H1 (cell line): Measurements from ENCODE around the gene PTX3. TPM values are rescaled to one million over a fixed set of nuclear protein-coding genes. Genes with fewer than 3 reads are reported as not detected.

ENCODE experiments used
- CTCF ChIA-PET: fragments of 300-600 bp; sonication (Branson Sonifier 250); formaldehyde crosslinking; loops from one replicate; lab custom pipeline; 2021; ENCODE audit not compliant: partially characterized antibody; lab: Charles Lee
- POLR2A ChIA-PET: fragments of 300-600 bp; sonication (Branson Sonifier 250); formaldehyde crosslinking; loops from one replicate; lab custom pipeline; 2021; ENCODE audit warnings: inconsistent platforms; ENCODE audit not compliant: partially characterized antibody; lab: Charles Lee
- DNase-seq, 2 experiments: peaks; one replicate each; pipeline versions ENCODE4 v3.0.0 to v3.0.0-alpha.2; 2010 to 2022; ENCODE audit warnings: low spot score in 2 of 2, low read depth in 1 of 2, mixed read lengths in 1 of 2
- FAIRE-seq: peaks from 2 replicates; lab custom pipeline; 2011; peaks lifted over from hg19 to GRCh38; lab: Jason Lieb, UNC
- H2AFZ ChIP-seq: 2 replicates; pipeline ENCODE4 v1.8.1; 2012; ENCODE audit warnings: low read length, inconsistent platforms
- H2AK5ac ChIP-seq: 2 replicates; pipeline ENCODE4 v1.6.1; 2013; ENCODE audit warnings: low read depth, low read length
- H2BK120ac ChIP-seq: replicated peaks from 2 replicates; pipeline ENCODE3; 2013; ENCODE audit warnings: low read depth, low read length, inconsistent platforms
- H2BK12ac ChIP-seq: 2 replicates; pipeline ENCODE4 v1.6.1; 2013; ENCODE audit warnings: low read depth, low read length
- H2BK15ac ChIP-seq: 2 replicates; pipeline ENCODE4 v1.6.1; 2013; ENCODE audit warnings: low read length
- H2BK20ac ChIP-seq: 2 replicates; pipeline ENCODE4 v1.6.1; 2013; ENCODE audit warnings: low read length
- H2BK5ac ChIP-seq: 2 replicates; pipeline ENCODE4 v1.6.1; 2013; ENCODE audit warnings: low read depth, low read length
- H3K14ac ChIP-seq: 2 replicates; pipeline ENCODE4 v1.6.1; 2013; ENCODE audit warnings: inconsistent platforms; ENCODE audit not compliant: insufficient read length
- H3K18ac ChIP-seq: 2 replicates; pipeline ENCODE4 v1.6.1; 2013; ENCODE audit warnings: low read length; ENCODE audit errors: extremely low read depth
- H3K23ac ChIP-seq: 2 replicates; pipeline ENCODE4 v1.6.1; 2013; ENCODE audit warnings: inconsistent platforms; ENCODE audit not compliant: insufficient read length
- H3K23me2 ChIP-seq: 2 replicates; pipeline ENCODE4 v1.6.1; 2013; ENCODE audit warnings: low read depth, low read length
- H3K27ac ChIP-seq: 2 replicates; pipeline ENCODE4 v1.6.1; 2011; ENCODE audit warnings: low read depth, low read length, inconsistent platforms
- H3K27me3 ChIP-seq, 4 experiments: replicated peaks in 1 of 4; 1 replicate in 1 of 4; 2 replicates in 3 of 4; pipeline versions ENCODE4 v1.6.1 to v1.8.1; 2011 to 2013; ENCODE audit warnings: low read length in 3 of 4, mild to moderate bottlenecking in 3 of 4, inconsistent platforms in 2 of 4, mixed read lengths in 2 of 4, moderate library complexity in 1 of 4; ENCODE audit not compliant: control insufficient read depth in 3 of 4, insufficient read depth in 3 of 4; ENCODE audit errors: extremely low read depth in 1 of 4
- H3K36me3 ChIP-seq, 4 experiments: 2 replicates each; pipeline versions ENCODE4 v1.6.1 to v1.8.1; 2011 to 2013; ENCODE audit warnings: mild to moderate bottlenecking in 4 of 4, low read length in 3 of 4, moderate library complexity in 2 of 4, control low read depth in 1 of 4, inconsistent platforms in 1 of 4; ENCODE audit not compliant: insufficient read depth in 4 of 4, control insufficient read depth in 2 of 4
- H3K4ac ChIP-seq: replicated peaks from 2 replicates; pipeline ENCODE3; 2013; ENCODE audit warnings: low read length, low read depth, mixed read lengths, inconsistent platforms; ENCODE audit not compliant: insufficient read length
- H3K4me1 ChIP-seq, 4 experiments: replicated peaks in 1 of 4; 1 replicate in 1 of 4; 2 replicates in 3 of 4; pipeline versions ENCODE4 v1.6.1 to v1.8.1; 2011 to 2013; ENCODE audit warnings: low read length in 3 of 4, inconsistent platforms in 2 of 4, mixed read lengths in 1 of 4; ENCODE audit not compliant: insufficient read depth in 4 of 4, control insufficient read depth in 3 of 4
- H3K4me2 ChIP-seq, 2 experiments: 2 replicates each; pipeline versions ENCODE4 v1.6.1 to v1.8.1; 2011 to 2013; ENCODE audit warnings: low read depth in 2 of 2, low read length in 2 of 2, control low read depth in 1 of 2, inconsistent platforms in 1 of 2, mild to moderate bottlenecking in 1 of 2; ENCODE audit not compliant: insufficient read depth in 1 of 2
- H3K4me3 ChIP-seq, 4 experiments: fragments of 200-600, 300-600 bp in 1 of 4; sonication (generic), shearing (Covaris generic), sonication (Bioruptor Twin) in 1 of 4; 2 replicates each; pipeline versions ENCODE4 v1.5.1 to v1.8.1; 2011 to 2016; ENCODE audit warnings: low read length in 4 of 4, low read depth in 3 of 4, control low read depth in 2 of 4, inconsistent platforms in 2 of 4, mild to moderate bottlenecking in 2 of 4, mixed read lengths in 1 of 4, moderate library complexity in 1 of 4; ENCODE audit not compliant: insufficient read depth in 2 of 4; ENCODE audit errors: extremely low read depth in 1 of 4
- H3K56ac ChIP-seq: replicated peaks from 2 replicates; pipeline ENCODE3; 2013; ENCODE audit warnings: low read depth, mild to moderate bottlenecking, mixed read lengths, low read length, inconsistent platforms; ENCODE audit not compliant: insufficient read length
- H3K79me1 ChIP-seq: 2 replicates; pipeline ENCODE4 v1.6.1; 2013; ENCODE audit warnings: low read depth, low read length, control low read depth
- H3K79me2 ChIP-seq, 2 experiments: 2 replicates each; pipeline versions ENCODE4 v1.6.1 to v1.8.1; 2012 to 2013; ENCODE audit warnings: low read length in 2 of 2, mild to moderate bottlenecking in 2 of 2, inconsistent platforms in 1 of 2; ENCODE audit not compliant: insufficient read depth in 2 of 2, control insufficient read depth in 1 of 2
- H3K9ac ChIP-seq, 4 experiments: replicated peaks in 1 of 4; 1 replicate in 1 of 4; 2 replicates in 3 of 4; pipeline versions ENCODE4 v1.6.1 to v1.8.1; 2011 to 2013; ENCODE audit warnings: low read depth in 3 of 4, low read length in 3 of 4, control low read depth in 2 of 4, mild to moderate bottlenecking in 2 of 4, moderate library complexity in 2 of 4, inconsistent platforms in 1 of 4; ENCODE audit errors: extremely low read depth in 1 of 4
- H3K9me3 ChIP-seq, 2 experiments: 2 replicates each; pipeline versions ENCODE4 v1.6.1 to v1.8.1; 2012 to 2013; ENCODE audit warnings: mild to moderate bottlenecking in 2 of 2, moderate library complexity in 2 of 2, control low read depth in 1 of 2, inconsistent platforms in 1 of 2, low read depth in 1 of 2, low read length in 1 of 2, mixed read lengths in 1 of 2; ENCODE audit not compliant: insufficient read depth in 2 of 2
- H4K20me1 ChIP-seq, 2 experiments: replicated peaks in 1 of 2; 2 replicates each; pipeline versions ENCODE3 to v1.8.1; 2011 to 2013; ENCODE audit warnings: inconsistent platforms in 2 of 2, low read length in 2 of 2, mild to moderate bottlenecking in 1 of 2; ENCODE audit not compliant: insufficient read depth in 2 of 2, control insufficient read depth in 1 of 2
- H4K5ac ChIP-seq: 2 replicates; pipeline ENCODE4 v1.6.1; 2013; ENCODE audit warnings: low read length, low read depth, mixed read lengths, inconsistent platforms; ENCODE audit not compliant: insufficient read length
- H4K8ac ChIP-seq: 2 replicates; pipeline ENCODE4 v1.8.0; 2013; ENCODE audit warnings: mild to moderate bottlenecking, moderate library complexity, low read length, inconsistent platforms; ENCODE audit not compliant: insufficient read depth; ENCODE audit errors: extremely low read depth
- H4K91ac ChIP-seq: replicated peaks from 2 replicates; pipeline ENCODE3; 2013; ENCODE audit warnings: low read length, mixed read lengths, inconsistent platforms; ENCODE audit not compliant: insufficient read length
- BCL11A ChIP-seq, 2 experiments: IDR thresholded peaks; one replicate each; pipeline ENCODE4 v1.6.1; 2011; ENCODE audit warnings: low read depth in 2 of 2, low read length in 2 of 2, mild to moderate bottlenecking in 2 of 2
- HDAC6 ChIP-seq: IDR thresholded peaks from one replicate; pipeline ENCODE4 v1.7.1; 2012; ENCODE audit warnings: low read depth, mild to moderate bottlenecking, inconsistent platforms, low read length, moderate library complexity
- KDM5A ChIP-seq: fragments of 200-600 bp; IDR thresholded peaks from 2 replicates; pipeline ENCODE4 v1.7.1; 2012; ENCODE audit warnings: mild to moderate bottlenecking, low read length, inconsistent platforms, mixed read lengths
- MAFK ChIP-seq: IDR thresholded peaks from 2 replicates; pipeline ENCODE4 v1.6.1; 2012; ENCODE audit warnings: low read depth, mild to moderate bottlenecking, improper control_type of control experiment, low read length
- NANOG ChIP-seq: IDR thresholded peaks from 2 replicates; pipeline ENCODE4 v1.6.1; 2011; ENCODE audit warnings: low read length, low read depth, mild to moderate bottlenecking, inconsistent platforms; ENCODE audit not compliant: insufficient read depth, poor library complexity, severe bottlenecking
- RBBP5 ChIP-seq: IDR thresholded peaks from 2 replicates; pipeline ENCODE4 v1.7.1; 2012; ENCODE audit warnings: low read depth, mild to moderate bottlenecking, inconsistent platforms, low read length, moderate library complexity, borderline replicate concordance
- TEAD4 ChIP-seq: IDR thresholded peaks from 2 replicates; pipeline ENCODE4 v1.6.1; 2012; ENCODE audit warnings: low read depth, low read length, inconsistent platforms, mixed read lengths
- WGBS, 2 experiments: shearing (Covaris generic) in 1 of 2; methylation state at CpG; one replicate each; pipeline versions ENCODE4 v1.1.6 to v1.1.7; 2013 to 2015; ENCODE audit warnings: low lambda C conversion rate in 2 of 2, mixed read lengths in 2 of 2, inconsistent platforms in 1 of 2, low coverage in 1 of 2, missing lambda C conversion rate in 1 of 2; ENCODE audit not compliant: insufficient replicate concordance in 2 of 2, insufficient coverage in 1 of 2, insufficient read length in 1 of 2; ENCODE audit errors: extremely low coverage in 1 of 2, missing lambda C conversion rate in 1 of 2; 5-methylcytosine and 5-hydroxymethylcytosine counted together
- polyA plus RNA-seq, 7 experiments: library from polyadenylated mRNA; depleted of rRNA in 3 of 7; stranded (reverse) in 5 of 7; unstranded in 2 of 7; fragments of >200 nt in 5 of 7; fragments of 200-250 nt in 2 of 7; gene quantifications; 1 replicate in 5 of 7; 2 replicates in 1 of 7; 4 replicates in 1 of 7; pipeline versions ENCODE4 v1.2.1 to v1.2.3, GENCODE V29; 2011 to 2013; ENCODE audit warnings: missing spikeins in 2 of 7, mixed read lengths in 2 of 7
- total RNA-seq: library from RNA; stranded (reverse); fragmentation: NEBNext Ultra II Directional; extraction: Animal tissue kit (Norgen Biotek cat#: 25700); gene quantifications from 2 replicates; pipeline ENCODE4 v1.2.1, GENCODE V29; 2021

The PTX3 gene
- total and polyA plus RNA-seq, 2 of the 8 experiments (the other 6 are each of a cell fraction or from before 2014, with no cell fraction given): 1.2 to 1.7 TPM

DNA sequence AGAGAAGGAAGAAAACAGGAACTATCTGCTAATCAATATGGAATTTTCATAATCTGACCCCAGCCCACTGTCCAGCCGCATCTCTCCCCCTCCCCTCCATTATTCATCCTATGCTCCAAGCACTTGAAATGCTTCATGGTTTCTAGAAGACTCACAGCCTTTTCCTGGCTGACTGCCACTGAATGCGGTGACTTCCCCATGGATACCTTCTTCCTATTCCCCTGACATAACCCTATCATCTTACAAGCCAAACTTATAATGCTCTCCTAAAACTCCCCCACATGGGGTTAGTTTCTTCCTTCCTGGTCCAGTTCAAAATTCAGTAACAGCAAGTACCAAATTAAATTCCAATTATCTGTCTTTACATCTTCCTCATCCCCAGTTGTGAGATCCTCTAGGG is 31.2 kb upstream of the PTX3 start:
- no peak overlapping the region for H4K5ac ChIP-seq
- H3K79me2 ChIP-seq: no peaks in the 10 kb centered on the region
- ChIA-PET CTCF (interaction anchor here (0.8 to 1.1 kb wide), 2 partner anchors 10 to 87 kb away, joined by 3 read pairs; no protein-coding TSS in a partner anchor), POLR2A (no interaction called here)
- no peak overlapping the region for H2BK15ac ChIP-seq
- H3K4me2 ChIP-seq: no peak overlapping the region
- H2BK20ac ChIP-seq: no peak overlapping the region
- no peaks in the 10 kb centered on the region for H3K23me2 ChIP-seq
- DNase-seq: no peak
- H2BK120ac ChIP-seq: no peak overlapping the region
- WGBS, 2 experiments: 91% methylated on average over 2 of the region's 2 CpGs; no CpG with 5 or more reads in 1 of the 2 experiments
- no peak overlapping the region for H3K56ac ChIP-seq
- no peak overlapping the region for H2BK12ac ChIP-seq
- no peak overlapping the region for H4K8ac ChIP-seq
- peak overlapping the region; percentile 16; the same call in 1 of the 2 replicates for H3K18ac ChIP-seq
- H3K4me1 ChIP-seq: peaks cover 0 to 10% (median 0%) of the 10 kb centered on the region in 4 experiments; a peak in 2 of 7 replicates
- H3K36me3 ChIP-seq: no peaks in the 10 kb centered on the region
- no peak overlapping the region for H3K4me3 ChIP-seq
- H2BK5ac ChIP-seq: no peak overlapping the region
- TF ChIP-seq HDAC6: no peak
- no peak for TF ChIP-seq MAFK
- no peak for TF ChIP-seq RBBP5
- TF ChIP-seq TEAD4: no peak
- TF ChIP-seq KDM5A: no peak
- TF ChIP-seq NANOG: no peak
- TF ChIP-seq BCL11A (IDR thresholded peaks at IDR 0.05; ENCODE audit: low read depth in 2 of 2, low read length in 2 of 2): no peak
- no peaks in the 10 kb centered on the region for H4K20me1 ChIP-seq
- H3K9ac ChIP-seq: no peak overlapping the region
- no peaks in the 10 kb centered on the region for H3K27me3 ChIP-seq
- no peak overlapping the region for H3K4ac ChIP-seq
- no peak overlapping the region for H2AK5ac ChIP-seq
- H4K91ac ChIP-seq: no peak overlapping the region
- FAIRE-seq: no peak
- no peak overlapping the region for H3K14ac ChIP-seq
- H3K23ac ChIP-seq: no peak overlapping the region
- H3K27ac ChIP-seq: no peak overlapping the region
- no peaks in the 10 kb centered on the region for H3K79me1 ChIP-seq
- no peaks in the 10 kb centered on the region for H3K9me3 ChIP-seq
- no peak overlapping the region for H2AFZ ChIP-seq
